Ishikawa (cell line): ENCODE results near the gene SH3RF2.

ENCODE experiments used
- CEBPB ChIP-seq: IDR thresholded peaks from 2 replicates; pipeline ENCODE4 v1.6.1; 2012
- CREB1 ChIP-seq: IDR thresholded peaks from 2 replicates; pipeline ENCODE4 v1.6.1; 2012; ENCODE audit warnings: low read depth
- EGR1 ChIP-seq: IDR thresholded peaks from 2 replicates; pipeline ENCODE4 v1.6.1; 2012
- EP300 ChIP-seq: IDR thresholded peaks from 2 replicates; pipeline ENCODE4 v1.6.1; 2012; ENCODE audit warnings: borderline replicate concordance
- FOXM1 ChIP-seq: IDR thresholded peaks from 2 replicates; pipeline ENCODE4 v1.6.1; 2012; ENCODE audit warnings: low read depth, borderline replicate concordance
- NFIC ChIP-seq: IDR thresholded peaks from 2 replicates; pipeline ENCODE4 v1.6.1; 2012
- RAD21 ChIP-seq: IDR thresholded peaks from 2 replicates; pipeline ENCODE4 v1.6.1; 2012; ENCODE audit warnings: low read depth
- TAF1 ChIP-seq: IDR thresholded peaks from 2 replicates; pipeline ENCODE4 v1.6.1; 2012; ENCODE audit warnings: low read depth, mild to moderate bottlenecking
- TCF12 ChIP-seq: IDR thresholded peaks from 2 replicates; pipeline ENCODE4 v1.6.1; 2012; ENCODE audit warnings: low read depth
- TEAD4 ChIP-seq: IDR thresholded peaks from 2 replicates; pipeline ENCODE4 v1.6.1; 2012
- USF1 ChIP-seq: IDR thresholded peaks from 2 replicates; pipeline ENCODE4 v1.6.1; 2012
- YY1 ChIP-seq: IDR thresholded peaks from 2 replicates; pipeline ENCODE4 v1.6.1; 2012; ENCODE audit warnings: low read depth
- ZBTB7A ChIP-seq: IDR thresholded peaks from 2 replicates; pipeline ENCODE4 v1.6.1; 2012; ENCODE audit warnings: low read depth
- TF ChIP-seq, protein P1 (sequence below): IDR thresholded peaks from 2 replicates; pipeline ENCODE4 v1.6.1; 2012; ENCODE audit warnings: low read depth, mild to moderate bottlenecking
- TF ChIP-seq, protein P2 (sequence below): IDR thresholded peaks from 2 replicates; pipeline ENCODE4 v1.6.1; 2012

The SH3RF2 gene

DNA sequence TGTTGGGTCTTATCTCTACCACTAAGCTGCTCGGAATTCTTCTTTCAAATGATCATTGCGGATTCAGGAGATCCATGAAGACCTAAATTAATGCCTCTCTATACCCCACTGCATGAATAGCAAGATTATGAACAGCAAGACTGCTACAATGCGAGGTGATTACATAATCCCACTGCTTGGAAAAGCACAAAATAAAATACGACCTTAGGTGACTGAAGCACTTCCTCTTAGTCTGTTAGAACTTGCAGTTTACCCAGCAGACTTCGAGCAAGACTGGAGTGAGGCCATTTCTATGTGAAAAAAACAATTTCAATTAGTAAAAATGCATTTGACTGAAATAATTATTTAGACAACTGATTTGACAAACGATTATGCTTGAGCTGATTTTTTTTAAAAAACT lies 59.8 kb downstream of the SH3RF2 start:
- TF ChIP-seq TEAD4, result no peak
- TF ChIP-seq EP300, result no peak
- no peak for TF ChIP-seq TCF12
- TF ChIP-seq USF1, result no peak
- TF ChIP-seq ZBTB7A, result no peak
- TF ChIP-seq RAD21, result no peak
- no peak for TF ChIP-seq TAF1
- no peak for TF ChIP-seq YY1
- TF ChIP-seq, protein P1, sequence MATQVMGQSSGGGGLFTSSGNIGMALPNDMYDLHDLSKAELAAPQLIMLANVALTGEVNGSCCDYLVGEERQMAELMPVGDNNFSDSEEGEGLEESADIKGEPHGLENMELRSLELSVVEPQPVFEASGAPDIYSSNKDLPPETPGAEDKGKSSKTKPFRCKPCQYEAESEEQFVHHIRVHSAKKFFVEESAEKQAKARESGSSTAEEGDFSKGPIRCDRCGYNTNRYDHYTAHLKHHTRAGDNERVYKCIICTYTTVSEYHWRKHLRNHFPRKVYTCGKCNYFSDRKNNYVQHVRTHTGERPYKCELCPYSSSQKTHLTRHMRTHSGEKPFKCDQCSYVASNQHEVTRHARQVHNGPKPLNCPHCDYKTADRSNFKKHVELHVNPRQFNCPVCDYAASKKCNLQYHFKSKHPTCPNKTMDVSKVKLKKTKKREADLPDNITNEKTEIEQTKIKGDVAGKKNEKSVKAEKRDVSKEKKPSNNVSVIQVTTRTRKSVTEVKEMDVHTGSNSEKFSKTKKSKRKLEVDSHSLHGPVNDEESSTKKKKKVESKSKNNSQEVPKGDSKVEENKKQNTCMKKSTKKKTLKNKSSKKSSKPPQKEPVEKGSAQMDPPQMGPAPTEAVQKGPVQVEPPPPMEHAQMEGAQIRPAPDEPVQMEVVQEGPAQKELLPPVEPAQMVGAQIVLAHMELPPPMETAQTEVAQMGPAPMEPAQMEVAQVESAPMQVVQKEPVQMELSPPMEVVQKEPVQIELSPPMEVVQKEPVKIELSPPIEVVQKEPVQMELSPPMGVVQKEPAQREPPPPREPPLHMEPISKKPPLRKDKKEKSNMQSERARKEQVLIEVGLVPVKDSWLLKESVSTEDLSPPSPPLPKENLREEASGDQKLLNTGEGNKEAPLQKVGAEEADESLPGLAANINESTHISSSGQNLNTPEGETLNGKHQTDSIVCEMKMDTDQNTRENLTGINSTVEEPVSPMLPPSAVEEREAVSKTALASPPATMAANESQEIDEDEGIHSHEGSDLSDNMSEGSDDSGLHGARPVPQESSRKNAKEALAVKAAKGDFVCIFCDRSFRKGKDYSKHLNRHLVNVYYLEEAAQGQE, result no peak
- no peak for TF ChIP-seq FOXM1
- TF ChIP-seq EGR1, result no peak
- TF ChIP-seq CEBPB, result no peak
- TF ChIP-seq NFIC, result no peak
- TF ChIP-seq, protein P2, sequence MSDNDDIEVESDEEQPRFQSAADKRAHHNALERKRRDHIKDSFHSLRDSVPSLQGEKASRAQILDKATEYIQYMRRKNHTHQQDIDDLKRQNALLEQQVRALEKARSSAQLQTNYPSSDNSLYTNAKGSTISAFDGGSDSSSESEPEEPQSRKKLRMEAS, result no peak
- TF ChIP-seq CREB1, result no peak

DNA sequence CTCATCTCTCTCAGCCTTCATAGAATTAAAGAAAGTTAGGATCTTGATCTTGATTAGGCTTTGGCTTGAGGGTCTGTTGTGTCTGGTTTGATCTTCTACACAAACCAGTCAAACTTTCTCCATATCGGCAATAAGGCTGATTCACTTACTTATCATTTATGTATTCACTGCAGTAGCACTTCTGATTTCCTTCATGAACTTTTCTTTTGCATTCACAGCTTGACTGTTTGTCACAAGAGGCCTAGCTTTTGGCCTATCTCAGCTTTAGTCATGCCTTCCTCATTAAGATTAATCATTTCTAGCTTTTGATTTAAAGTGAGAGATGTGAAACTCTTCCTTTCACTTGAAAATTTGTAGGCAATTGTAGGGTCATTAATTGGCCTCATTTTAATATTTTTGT lies 62.8 kb downstream of the SH3RF2 start:
- TF ChIP-seq EGR1 (no peak), YY1 (no peak), FOXM1 (no peak), NFIC (no peak), EP300 (no peak), TEAD4 (no peak), ZBTB7A (no peak), CEBPB (no peak), CREB1 (no peak), TAF1 (no peak), RAD21 (no peak)
- TF ChIP-seq, protein P2, result no peak
- TF ChIP-seq, protein P1, result no peak

DNA sequence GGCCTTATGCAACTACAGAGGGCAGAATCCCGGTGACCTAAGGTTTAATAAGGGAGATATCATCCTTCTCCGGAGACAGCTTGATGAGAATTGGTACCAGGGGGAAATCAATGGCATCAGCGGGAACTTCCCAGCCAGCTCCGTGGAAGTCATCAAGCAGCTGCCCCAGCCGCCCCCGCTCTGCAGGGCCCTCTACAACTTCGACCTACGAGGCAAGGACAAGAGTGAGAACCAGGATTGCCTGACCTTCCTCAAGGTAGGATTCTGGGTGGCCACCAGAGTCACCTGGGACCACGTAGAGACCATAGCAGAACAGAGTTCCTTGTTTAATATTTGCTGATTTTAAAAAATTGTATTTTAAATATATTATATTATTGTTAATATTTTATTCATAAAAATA lies 63.7 kb downstream of the SH3RF2 start:
- TF ChIP-seq, protein P2, result no peak
- TF ChIP-seq TEAD4 (no peak), TCF12 (no peak), TAF1 (no peak), EP300 (no peak), CEBPB (no peak), CREB1 (no peak), FOXM1 (no peak), USF1 (no peak), ZBTB7A (no peak), NFIC (no peak), YY1 (no peak), RAD21 (no peak), EGR1 (no peak)
- TF ChIP-seq, protein P1, result no peak

GRCh38 chr5:146001544-146002190 lies 65.3 kb downstream of the SH3RF2 start:
- TF ChIP-seq EP300 (no peak), FOXM1 (no peak), EGR1 (no peak), NFIC (no peak), USF1 (no peak)
